Stimulated activated CD8-positive, alpha-beta memory T cell treated with anti-CD3 and anti-CD28 coated beads, Interleukin-2, amount 100 ng/mL, for 1 hour (primary cell): ENCODE measurements around the gene LAMA4.
"Not testable (repeated sequence)": the region's sequence is repeated elsewhere in the genome, so short reads cannot be mapped to it uniquely, and the experiment has no call there.

Source experiments
- DNase-seq, 2 donors: peaks; one replicate each; pipeline ENCODE4 v3.0.0-alpha.2; 2020; ENCODE audit warnings: low read depth in 2 of 2

The LAMA4 gene

DNA sequence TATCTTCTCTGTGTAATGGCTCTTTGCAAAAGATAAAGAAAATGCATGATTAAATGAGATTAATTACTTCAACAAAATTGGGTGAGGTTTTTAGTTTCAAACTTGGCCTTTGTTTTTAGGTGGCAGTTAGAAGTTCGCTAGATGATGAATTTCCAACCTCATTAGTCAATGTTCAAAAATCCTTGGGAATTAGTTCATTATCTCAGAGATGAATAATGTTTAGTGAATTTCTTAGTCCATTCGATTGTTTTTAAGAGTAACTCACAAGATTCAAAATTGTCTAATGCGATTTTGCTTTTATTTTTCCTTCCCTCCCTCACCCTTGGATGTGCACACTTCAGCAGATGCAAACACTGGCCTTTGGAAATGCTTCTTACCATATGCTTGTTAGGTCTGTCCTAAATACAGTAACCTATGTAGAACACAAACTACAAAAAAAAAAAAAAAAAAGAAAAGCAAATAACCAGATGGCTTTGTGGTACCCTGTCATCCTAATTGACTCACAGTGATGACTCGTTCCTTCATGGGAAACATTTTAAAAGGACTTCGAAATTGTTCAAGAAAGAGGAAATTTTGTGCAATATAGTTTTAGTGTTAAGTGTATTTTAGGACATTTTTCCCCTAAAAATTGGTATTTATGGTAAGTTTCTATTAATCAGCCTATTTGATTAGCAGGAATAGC lies 100.3 kb downstream of the LAMA4 start:
- no peak for DNase-seq

DNA sequence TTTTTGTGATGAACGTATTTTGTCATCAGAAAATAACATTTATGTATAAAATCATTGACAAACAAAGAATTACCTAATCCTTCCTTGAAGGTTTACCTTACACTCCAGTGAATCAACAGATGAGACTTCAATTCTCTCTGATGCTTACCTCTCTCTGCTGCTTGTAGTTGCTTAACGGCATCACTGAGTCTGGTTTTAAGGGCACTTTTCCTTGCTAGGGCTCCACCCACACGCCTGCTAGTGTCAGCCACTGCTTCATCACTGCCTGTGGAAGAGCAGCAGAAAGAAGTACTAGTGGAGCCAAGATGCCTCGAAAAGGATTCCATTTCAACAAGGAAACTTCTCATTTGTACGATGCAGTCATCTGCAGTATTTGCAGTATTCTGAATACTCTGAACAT lies 104.0 kb downstream of the LAMA4 start:
- DNase-seq: no peak

DNA sequence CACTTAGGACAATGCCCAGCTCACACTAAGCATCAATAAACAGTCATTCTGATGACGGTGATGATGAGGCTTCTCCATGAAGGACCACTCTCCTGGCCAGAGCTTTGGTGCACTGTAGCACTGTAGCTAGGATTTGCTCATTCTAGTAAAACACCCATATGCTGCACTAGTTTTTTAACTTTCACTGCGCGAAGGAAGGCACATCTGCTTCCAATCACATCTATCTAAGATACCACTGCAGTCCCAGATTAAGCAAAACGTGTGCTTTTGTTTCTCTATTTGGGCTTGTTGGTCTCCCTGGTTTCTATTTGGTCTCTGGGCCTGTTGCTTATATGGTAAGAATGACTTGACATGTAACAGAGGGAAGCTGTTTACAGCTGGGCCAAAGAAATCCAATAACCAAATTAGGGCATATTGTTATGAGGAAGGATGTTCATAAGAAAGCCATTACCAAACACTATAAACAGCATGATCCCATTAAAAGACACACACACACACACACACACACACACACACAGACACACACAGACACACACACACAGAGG lies 104.6 kb downstream of the LAMA4 start:
- DNase-seq: no peak

DNA sequence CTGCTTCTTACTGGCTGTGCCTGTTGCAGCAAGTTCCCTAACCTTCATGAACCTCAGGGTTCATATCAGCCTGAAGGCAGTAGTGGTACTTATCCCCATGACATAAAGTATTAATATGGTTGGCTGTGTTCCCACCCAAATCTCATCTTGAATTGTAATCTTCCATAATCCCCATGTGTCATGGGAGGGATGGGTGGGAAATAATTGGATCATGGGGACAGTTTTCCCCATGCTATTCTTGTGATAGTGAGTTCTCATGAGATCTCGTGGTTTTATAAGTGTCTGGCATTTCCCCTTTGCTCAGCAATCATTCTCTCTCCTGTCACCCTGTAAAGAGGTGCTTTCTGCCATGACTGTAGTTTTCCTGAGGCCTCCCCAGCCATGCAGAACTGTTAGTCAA lies 105.1 kb downstream of the LAMA4 start:
- DNase-seq: no peak

DNA sequence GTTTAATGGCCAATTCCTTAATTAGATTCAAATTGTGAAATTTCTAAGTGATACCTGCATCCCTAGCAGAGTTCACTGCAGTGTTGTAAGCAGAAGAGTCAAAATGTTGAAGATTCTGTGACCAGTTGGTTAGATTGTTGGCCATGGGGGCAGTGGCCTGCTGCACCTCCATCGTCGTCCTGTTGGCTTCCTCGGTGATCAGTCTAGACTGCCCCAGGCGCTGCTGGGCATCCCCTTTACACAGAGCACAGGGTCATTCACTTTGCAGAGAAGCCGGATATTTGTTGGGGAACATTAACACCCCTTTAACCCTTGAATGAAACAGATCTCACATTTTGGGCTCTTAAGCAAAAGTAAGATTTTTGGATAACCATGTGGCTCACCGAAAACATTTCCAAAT lies 106.3 kb downstream of the LAMA4 start:
- DNase-seq: no peak

DNA sequence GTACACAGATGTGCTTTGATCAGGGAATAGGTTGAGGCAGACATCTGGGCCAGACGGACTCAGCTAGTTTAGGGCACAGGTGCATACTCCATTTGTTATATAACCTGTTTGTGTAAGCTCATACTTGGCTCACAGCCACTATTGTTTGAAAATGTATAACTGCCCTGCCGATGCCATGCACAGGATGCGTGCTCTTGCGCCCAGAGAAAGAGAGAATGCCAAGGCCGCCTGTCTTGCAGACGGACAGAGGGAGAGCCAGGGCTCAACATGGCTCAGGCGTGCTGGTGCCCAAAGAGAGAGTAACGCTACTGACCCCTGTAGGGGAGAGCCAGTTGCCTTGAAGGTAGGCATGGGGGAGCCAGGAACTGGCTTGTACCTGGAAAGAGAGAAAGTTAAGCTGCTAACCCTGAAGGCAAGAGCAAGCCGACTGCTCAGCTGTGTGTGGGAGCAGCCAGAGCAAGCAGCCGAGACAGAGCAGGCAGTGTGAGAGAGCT lies 109.2 kb downstream of the LAMA4 start:
- DNase-seq: no peak

DNA sequence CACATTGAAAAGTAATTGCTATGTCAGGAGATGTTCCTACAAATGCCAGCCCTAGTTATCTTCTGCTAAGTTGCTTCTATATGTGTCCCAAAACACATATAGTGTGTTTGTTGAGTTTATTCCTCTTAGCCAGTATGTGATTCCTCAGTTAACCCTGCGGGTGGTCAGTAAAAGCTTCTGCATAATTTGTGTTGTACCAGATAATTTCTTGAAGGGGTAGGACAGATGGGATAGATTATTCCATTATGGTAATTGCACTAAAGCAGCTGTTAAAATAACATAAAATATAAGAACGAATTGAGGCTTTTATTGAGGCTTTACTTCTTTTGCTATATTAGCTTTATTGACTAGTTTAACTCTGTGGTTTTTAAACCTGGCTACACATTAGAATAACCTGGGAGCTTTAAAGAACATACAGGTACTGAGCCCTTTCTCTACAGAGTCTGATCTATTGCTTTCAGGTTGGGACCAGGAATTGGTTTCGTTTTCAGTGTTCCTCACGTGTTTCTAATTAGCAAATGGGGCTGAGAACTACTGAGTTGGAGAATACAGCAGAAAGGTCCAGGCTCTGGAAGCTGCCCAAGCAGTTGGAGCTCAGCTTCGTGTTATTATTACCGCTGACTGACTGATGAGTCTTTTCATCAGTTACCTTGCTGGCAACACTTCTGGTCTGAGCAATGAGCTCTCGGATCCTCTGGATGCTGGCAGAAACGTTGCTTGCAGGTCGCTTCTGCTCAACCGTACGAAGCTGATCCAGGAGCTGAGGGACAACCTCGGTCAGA lies 110.0 kb downstream of the LAMA4 start:
- DNase-seq: no peak

DNA sequence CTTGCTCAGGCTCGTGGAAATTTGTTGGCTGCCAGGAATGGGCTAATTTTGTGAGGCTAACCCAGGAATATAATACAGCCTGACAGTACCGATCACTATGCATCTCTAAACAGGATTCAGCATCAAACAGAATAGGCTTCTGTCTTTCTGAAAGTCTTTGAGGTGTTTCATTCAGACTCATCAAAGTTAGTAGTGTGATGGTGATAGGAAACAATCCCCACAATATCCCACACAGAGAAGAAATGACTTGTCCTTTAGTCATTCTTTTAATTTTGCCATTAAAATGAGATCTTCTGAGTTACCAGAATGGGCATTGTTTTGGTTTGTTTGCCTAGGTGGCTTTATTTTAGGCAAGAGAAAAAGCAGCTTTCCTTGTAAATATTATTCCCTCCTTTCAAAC lies 112.7 kb downstream of the LAMA4 start:
- no peak for DNase-seq

DNA sequence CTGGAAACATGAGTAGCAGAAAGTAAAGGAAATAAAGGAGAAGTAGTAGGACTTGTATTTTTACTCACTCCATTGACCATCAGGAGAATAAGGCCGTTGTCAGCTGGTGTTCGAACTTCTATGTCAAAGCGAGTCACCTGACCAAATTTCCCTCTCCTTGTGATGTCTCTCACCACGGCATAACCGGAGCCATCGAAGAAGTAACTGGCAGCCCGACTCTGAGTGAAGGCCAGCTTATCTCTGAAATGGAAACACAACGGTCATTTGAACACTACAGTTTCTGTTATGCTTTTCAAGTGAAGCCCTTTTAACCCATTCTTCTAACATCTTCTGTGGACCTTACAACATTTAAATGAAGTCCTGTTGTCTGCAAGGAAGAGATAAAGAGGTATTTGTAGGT lies 115.3 kb downstream of the LAMA4 start:
- no peak for DNase-seq

DNA sequence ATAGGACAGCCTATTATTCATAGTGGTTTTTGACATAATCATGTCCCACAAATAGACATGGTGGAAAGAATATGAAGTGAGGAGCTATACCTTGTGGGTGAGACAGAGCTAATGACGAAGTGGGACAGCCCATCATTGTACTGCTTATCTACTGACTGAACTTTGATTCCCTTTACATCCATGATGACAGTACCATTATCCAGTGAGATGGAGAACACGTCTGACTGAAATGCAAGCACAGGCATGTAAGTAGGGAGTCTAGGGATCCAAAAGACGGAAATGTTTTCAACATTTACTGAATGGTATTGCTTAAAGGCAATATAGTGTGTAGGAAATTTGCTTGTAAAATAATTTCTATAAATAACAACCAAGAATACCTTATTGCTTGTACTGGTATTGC lies 123.5 kb downstream of the LAMA4 start:
- no peak for DNase-seq

DNA sequence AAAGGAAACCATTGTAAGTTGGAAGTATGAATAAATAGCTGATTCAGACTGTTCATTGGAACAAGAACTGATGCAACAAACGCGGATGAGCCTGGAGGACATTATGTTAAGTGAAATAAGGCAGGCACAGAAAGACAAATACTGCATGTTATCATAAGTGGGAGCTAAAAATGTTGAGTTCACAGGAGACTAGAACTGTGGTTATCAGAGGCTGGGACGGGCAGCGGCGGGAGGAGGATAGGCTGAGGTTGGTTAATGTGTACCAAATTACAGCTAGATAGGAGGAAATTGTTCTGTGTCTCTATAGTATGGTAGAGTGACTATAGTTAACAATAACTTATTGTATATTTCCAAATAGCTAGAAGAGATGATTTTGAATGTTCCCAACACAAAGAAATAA lies 126.2 kb downstream of the LAMA4 start:
- no peak for DNase-seq

DNA sequence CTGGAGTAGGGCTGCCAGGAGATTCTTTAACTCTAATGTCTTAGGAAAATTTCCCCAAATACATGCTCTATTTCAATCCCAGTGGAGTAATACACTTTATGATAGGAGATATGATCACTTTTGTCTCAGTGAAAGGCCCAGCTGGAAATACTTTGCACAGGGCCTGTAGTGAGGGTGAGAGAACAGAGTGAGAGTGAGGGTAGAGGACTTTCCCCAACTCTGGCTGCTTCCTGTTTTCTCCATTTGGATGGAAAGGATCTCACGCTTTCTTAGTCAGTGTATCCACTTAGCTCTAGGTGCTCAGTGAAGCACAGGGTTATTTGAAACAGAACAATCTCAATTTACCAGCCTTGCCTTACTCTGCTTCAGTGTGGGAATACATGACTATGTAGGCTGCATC lies 130.4 kb downstream of the LAMA4 start:
- DNase-seq: no peak

DNA sequence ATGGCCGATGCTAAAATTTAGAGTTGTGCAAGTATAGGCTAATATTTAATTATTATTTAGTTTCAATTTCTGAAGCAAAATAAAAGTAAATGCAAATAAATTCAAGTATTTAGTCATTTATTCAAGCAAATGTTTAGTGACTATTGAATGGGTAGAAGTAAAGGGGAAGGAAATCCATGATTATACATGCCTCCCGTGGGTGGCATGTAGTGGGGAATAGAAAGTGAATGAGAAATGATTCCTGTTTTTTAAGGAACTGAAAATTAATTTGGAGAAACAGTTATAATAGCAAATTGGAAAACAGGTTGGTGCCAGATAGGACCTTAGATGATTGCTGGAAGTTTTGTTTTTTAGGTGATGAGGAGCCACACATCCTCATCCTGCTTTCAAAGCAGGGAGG lies 131.6 kb downstream of the LAMA4 start:
- DNase-seq: no peak

DNA sequence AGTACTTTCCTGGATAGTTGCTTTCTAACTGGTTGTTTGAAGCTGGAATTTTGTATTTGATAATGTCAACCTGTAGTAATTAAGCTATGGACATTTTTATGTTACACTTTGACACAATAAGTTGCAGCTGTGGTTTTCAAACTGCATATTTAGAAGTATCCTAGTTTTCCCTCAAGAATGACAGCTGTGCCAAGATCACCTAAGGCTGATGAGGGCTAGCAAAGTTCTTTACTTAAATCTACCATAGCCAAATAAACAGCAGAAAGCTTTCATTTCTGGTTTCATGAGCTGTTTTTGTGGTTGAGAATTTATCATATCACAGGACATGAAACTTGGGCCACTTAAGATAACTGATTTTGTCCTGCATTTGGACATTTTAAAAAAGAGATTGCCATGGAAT lies 136.3 kb downstream of the LAMA4 start:
- no peak for DNase-seq

DNA sequence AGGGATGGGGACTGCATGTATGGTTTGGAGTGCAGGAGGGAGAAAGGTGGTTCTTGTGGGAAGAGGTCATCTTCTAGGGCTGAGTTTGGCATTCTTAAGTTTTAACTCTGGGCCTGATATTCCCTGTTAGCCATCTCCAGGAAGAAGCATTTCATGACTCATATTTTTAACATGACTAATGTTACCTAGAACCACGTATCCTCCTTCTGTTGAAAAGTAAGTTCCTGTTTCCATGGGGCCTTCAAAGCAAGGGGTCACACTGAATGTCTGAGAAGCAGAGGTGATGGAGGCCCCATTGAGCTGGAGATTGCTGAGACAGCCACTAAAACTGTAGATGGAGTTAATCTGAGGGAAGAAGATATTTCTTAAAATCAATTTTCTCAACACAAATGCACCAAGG lies 136.8 kb downstream of the LAMA4 start:
- no peak for DNase-seq

DNA sequence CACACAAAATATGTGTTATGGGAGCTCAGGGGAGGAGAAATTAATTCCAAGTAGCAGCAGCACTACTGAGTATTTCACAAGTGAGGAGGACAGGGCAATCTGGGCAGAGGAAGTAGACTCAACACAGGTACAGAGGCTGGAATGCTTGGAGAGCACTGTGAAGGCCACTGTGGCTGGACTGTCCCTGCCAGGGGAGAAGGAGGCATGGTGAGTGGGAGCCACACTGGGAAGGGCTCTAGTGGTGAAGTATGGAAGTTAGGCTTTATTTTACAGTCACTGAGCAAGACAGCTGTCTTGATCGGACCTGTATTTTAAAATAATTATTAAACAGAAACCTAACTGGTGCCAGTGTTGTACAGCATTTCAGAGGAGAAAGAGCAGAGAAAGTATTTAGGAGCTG lies 138.1 kb downstream of the LAMA4 start:
- no peak for DNase-seq

DNA sequence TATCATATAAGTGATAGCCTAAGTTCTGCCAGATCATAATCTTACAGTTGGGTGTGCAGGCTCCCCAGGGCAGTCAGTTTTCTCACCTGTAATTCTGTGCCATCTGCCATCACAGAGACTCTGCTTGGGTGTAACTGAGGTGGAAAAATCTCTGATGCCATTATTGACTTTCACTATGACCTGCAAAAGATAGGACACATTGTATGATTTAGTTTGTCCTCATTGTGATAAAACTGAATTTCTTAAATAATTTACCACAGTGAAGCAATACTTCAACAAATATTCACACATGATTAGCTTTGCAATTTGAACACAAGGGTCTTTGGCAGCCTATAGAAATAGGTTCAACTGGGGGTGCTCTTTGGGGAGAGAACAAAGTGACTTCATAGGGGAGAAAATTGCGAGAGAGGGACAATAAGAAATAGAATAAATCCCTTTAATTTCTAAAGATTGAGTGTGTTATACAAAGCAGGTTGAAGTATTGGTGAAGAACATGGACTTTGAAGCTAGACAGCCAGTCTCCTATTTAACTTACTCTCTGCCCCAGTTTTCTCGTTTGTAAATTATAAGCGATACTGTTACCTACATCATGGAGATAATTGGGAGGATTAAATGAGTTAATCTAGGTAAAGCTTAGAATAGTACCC lies 139.7 kb downstream of the LAMA4 start:
- DNase-seq: no peak

DNA sequence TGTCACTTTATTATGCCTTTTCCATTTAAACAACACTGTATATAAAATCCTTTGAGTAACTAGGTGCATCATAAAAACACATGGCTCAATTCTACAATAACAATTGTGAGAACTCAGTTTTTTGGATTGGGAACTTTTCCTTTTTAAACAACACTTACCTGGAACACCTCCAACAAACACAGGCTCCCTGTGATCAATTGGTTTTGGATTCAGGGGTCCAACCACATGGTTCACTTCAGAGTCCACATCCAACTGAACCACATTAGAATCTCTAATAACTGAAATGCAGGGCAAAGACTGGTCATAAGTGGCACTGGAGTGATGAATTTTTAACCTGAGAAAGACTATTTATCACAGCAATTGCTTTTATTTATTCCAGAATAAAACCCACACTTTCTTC lies 140.4 kb downstream of the LAMA4 start:
- no peak for DNase-seq

DNA sequence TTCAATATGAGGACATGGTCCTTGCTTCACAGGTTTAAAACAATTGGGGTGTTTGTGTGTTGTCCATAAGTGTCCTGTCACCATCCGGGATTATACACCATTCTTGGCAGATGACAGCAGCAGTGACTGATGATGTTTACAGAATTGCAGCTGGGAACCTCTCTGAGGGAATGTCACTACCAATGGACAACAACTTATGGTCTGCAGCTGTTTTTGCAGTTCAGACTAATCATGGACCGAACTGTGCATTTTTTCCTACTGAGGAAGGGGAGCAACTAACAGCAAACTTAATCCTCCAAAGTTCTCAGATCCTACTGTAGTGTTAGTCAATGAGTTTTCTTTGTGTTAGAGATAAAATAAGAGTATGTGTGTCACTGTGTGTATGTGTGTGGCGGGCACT lies 140.9 kb downstream of the LAMA4 start:
- DNase-seq: no peak

DNA sequence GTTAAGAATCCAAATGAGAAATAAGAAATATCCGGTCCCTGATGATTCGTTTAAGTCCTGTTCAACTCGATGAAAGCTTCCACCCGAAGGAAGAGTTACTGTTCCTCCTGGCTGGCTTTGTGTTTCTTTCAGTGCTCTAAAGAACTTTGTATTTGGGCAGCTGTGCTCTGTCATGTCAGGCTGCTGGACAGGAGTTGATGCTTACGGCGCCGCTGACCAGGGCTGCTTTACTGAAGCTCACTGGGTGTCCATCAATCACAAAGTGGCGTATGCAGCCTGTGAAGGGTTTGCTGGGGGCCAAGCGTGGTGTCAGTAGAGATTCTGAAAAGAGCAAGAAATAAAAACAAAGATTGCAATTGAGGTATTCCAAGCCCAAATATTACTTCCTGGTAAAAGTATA lies 145.1 kb downstream of the LAMA4 start:
- DNase-seq: no peak

DNA sequence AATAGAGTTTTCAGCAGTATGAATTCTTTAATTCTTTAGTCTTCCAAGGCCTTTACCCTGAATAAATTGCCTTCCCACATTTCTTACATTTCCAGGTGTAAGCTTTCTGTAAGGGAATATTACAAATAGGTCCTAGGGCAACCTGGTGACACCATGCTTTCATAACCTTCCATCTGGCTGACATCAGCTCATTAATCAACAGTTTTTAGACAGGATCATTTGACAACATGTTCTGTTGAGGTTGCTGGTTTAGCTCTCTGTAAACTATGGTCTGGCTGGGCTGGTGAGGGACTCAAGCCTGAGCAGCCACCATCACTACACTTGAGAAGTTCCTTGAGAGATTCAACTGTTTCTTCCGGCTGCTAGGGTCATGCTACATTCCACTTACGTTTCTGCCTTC lies 147.8 kb downstream of the LAMA4 start:
- no peak for DNase-seq

DNA sequence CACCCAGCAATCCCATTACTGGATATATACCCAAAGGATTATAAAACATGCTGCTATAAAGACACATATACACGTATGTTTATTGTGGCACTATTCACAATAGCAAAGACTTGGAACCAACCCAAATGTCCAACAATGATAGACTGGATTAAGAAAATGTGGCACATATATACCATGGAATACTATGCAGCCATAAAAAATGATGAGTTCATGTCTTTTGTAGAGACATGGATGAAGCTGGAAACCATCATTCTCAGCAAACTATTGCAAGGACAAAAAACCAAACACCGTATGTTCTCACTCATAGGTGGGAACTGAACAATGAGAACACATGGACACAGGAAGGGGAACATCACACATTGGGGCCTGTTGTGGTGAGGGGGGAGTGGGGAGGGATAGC lies 148.3 kb downstream of the LAMA4 start:
- DNase-seq: not testable (repeated sequence)

DNA sequence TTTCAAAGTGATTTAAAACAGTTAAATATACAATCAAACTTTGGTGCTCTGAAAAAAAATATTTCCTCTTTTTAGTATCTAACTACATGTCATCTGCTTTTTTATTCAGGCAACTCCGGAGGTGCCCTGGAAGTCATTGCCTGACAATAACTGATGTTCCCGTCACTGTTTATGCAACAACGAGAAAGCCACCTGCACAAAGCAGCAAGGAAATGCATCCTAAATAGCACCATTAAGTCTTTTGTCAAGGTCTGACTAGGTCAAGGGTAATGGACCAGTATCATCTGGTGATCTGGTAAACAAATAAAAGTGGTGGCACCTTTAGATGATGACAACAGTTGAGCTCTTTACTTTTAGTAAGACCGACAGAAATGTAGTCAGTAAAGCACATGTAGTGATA lies 153.8 kb downstream of the LAMA4 start:
- DNase-seq: no peak
